Measurements from ENCODE around the gene WNT7A.

WNT7A gene

DNA sequence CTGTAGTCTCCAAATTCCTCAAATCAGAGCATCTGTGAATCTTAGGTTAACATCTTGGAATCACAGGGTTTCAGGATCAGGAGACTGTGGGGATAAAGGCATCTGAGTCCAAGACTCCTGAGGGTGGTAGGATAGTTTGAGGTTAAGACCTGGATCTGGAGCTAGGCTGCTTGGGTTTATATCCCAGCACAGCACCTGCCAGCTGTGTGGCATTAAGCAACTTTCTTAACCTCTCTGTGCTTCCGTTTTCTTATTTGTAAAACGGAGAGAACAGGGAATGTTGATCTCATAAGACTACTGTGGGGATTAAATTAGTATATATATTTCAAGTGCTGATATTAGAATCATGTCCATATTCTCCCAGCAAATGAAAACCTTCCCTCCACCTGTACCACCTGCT, 33.6 kb downstream of the WNT7A start:
- DNase-seq (ENCODE audit: low spot score) = no peak

GRCh38 chr3:13845806-13846205, 34.1 kb downstream of the WNT7A start:
- no peak for DNase-seq (ENCODE audit: low spot score)

GRCh38 chr3:13844911-13845310, 35.0 kb downstream of the WNT7A start:
- no peak for DNase-seq (ENCODE audit: low spot score)

GRCh38 chr3:13844286-13844685, 35.6 kb downstream of the WNT7A start:
- no peak for DNase-seq (ENCODE audit: low spot score)

GRCh38 chr3:13843351-13843750, 36.5 kb downstream of the WNT7A start:
- no peak for DNase-seq (ENCODE audit: low spot score)

- no peak for DNase-seq (ENCODE audit: low spot score)
Measured at GRCh38 chr3:13842226-13842625, 37.6 kb downstream of the WNT7A start.

DNA sequence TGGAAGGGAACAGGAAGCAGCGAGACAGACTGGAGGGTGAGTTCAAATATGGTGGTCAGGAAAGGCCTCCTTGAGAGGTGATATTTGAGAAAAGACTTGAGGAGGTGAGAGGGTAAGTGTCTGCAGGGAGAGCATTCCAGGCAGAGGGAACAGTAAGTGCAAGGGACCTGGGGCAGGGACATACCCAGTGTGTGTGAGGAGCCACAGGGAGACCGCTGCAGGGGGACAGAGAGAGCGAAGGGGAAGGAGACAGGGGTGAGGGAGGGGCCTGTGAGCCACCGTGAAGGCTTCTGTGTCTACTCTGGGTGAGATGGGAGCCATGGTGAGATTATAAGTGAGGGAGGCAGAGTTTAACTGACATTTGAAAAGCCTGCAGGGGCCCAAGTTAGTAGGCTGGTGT, 38.0 kb downstream of the WNT7A start:
- no peak for DNase-seq (ENCODE audit: low spot score)

- no peak for DNase-seq (ENCODE audit: low spot score)
Measured at GRCh38 chr3:13841141-13841540, 38.7 kb downstream of the WNT7A start.

DNA sequence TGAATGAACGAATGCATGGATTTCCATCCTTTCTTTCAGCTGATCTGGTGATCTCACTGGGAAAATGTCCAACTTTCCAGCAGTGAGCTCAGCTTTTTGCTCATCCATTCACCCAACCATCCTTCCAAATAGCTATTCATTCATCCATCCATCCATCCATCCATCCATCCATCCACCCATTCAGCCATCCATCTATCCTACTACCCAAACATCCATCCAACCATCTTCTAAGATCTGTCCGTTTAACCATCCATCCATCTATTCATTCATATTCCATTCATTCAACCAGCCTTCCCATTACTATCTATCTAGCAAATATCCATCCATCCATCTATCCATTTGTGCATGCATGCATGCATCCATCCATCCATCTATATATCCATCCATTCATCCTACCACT, 39.4 kb downstream of the WNT7A start:
- DNase-seq (ENCODE audit: low spot score) = no peak

- no peak for DNase-seq (ENCODE audit: low spot score)
Measured at GRCh38 chr3:13839726-13840340, 40.0 kb downstream of the WNT7A start.

DNA sequence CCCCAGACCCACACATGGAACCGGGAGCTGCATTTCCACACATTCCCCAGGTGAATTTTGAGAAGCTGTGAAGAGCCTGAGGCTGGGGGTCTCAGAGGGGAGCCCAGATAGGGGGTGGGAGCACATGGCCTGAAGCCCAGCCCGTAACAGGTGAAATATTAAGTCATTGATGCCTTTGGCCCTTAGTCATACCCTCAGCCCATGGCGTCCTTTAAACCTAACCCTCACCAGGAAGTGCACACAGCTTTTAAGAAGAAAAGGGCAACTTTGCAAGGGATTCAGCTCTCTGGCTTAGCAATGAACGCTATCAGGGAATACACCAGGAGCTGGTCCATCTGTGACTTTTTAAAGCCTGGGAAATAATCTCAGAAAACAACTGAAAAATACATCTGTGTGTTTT, 40.6 kb downstream of the WNT7A start:
- no peak for DNase-seq (ENCODE audit: low spot score)

DNA sequence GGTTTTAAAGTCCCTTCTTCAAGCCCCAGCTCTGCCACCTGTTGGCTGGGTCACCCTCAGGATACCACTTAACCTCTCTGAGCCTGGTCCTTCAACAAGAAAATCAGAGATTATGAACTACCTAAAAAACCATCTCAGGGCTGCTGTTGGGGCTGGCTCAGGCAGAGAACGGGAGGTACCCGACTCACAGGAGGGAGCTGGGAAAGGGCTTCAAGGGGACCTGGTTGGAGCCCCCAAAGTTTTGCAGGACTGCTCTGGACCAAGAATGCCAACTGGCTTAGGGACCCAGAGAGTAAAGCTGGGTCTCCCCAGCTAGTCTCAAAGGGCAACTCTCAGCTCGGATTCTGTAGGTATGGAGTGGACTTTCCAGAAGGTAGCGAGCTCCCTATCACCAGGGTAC, 41.5 kb downstream of the WNT7A start:
- DNase-seq (ENCODE audit: low spot score) = no peak

DNA sequence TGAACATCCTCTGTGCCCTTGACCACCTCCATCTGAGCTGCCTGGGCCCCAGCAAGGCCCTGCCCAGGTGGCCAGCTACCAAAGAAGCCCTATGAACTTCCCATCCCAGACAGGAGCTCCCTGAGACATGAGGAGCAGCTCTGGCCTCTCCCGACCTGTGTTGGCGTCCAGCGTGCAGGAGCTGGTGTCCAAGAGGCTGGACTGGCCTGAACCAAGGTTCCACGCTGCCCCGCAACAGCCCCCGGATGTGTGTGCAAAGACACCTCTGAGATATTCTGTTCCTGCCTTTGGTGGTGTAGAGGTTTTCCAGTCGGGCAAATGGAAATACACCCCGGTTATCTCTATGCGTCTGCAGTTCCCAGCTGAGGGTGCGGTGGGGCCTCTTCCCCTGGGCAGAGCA, 42.1 kb downstream of the WNT7A start:
- DNase-seq (ENCODE audit: low spot score) = no peak

- no peak for DNase-seq (ENCODE audit: low spot score)
Measured at GRCh38 chr3:13836658-13837587, 42.9 kb downstream of the WNT7A start.

DNA sequence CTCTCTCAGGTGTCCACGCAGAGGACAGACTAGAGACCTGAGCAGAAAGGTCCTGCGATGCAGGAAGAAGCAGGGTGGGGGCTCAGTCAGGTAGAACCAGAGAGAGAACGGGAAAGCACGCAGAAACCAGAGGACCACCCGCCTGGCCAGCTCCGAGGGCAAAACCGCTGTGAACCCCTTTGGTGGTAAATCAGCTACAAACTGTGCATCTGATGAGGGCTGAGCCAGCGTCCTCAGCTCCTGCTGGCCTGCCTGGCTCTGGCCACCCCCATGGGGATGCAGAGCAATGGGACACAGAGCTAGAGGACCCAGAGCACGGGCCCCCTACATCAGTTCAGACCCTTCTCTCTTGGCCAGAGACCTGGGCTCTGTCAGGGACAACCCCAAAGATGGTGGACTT, 44.6 kb downstream of the WNT7A start:
- DNase-seq (ENCODE audit: low spot score) = no peak

DNA sequence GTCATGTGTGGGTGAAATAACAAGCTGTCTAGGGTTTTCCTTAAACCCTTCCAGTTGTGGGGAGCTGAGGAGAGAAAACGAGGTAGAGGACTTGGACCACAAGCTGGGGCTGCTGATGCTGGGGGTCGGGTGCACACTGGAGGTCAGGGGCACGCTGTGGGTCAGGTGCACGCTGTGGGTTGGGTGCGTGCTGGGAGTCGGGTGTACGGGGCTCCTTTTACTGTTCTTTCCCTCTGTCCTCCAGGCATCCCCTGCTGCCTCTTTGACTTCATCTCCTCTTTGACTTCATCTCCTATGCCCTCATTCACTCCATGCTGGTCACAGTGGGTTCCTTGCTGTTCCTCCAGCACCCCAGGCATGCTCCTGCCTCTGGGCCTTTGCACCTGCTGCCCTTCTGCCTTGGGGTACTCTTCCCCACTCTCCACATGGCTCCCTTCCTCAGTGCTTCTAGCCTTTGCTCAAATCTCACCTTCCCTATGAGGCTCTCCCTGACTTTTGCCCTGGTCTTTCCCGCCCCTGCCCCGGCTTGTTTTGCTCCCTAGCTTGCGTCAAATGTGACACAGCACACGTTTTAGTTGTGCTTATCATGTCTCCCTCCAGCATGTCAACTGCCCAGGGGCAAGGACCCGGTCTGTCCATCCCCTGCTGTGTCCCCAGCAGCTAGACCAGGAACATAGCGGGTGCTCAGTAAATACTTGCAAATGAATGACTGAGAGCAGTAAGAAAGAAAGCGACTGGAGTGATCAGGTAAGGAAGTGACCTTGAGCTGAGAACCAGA, 45.4 kb downstream of the WNT7A start:
- DNase-seq (ENCODE audit: low spot score) = no peak

DNA sequence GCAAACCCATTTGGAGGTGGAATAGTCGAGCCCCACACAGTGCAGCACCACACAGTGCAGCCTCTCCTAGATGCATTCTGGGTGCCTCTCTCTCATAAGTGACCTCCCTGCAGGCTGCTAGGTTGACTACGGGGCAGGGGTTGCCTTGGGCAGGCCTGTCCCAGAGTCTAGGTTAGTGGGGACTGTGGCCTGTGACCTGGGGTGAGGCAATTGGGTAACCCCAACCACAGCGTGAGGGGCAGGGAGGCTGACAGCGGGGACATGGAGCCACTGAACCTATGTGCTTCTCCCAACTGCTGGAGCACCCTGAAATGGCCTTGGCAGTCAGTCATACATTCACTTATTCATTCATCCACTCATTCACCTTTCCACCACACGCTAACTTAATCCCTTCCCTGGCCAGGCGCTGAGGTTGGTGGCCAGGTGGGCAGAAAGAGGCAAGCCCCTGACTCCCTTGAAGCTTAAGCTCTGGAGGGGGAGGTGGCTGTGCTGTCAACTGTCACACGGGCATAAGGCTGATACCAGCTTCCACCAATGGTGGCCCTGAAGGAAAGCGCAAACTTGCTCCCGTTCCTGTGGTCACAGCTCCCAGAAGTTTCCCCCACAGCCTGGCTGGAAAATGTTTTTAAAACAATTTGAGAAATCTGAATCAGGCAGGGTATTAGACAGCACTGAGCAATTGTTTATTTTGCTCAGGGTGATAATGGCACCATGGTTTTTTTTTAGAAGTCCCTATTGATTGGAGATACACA, 46.2 kb downstream of the WNT7A start:
- no peak for DNase-seq (ENCODE audit: low spot score)

DNA sequence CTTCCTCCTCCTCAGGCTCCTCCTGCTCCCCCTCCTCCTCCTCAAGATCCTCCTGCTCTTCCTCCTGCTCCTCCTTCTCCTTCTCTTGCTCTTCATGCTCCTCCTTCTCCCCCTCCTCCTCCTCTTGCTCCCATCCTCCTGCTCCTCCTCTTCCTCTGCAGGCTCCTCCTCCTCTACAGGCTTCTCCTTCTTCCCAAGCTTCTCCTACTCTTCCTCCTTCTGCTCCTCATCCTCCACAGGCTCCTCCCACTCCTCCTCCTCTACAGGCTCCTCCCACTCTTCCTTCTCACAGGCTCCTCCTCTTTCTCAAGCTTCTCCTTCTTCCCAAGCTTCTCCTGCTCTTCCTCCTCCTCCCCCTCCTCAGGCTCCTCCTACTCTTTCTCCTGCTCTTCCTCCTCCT, 47.7 kb downstream of the WNT7A start:
- no peak for DNase-seq (ENCODE audit: low spot score)

DNA sequence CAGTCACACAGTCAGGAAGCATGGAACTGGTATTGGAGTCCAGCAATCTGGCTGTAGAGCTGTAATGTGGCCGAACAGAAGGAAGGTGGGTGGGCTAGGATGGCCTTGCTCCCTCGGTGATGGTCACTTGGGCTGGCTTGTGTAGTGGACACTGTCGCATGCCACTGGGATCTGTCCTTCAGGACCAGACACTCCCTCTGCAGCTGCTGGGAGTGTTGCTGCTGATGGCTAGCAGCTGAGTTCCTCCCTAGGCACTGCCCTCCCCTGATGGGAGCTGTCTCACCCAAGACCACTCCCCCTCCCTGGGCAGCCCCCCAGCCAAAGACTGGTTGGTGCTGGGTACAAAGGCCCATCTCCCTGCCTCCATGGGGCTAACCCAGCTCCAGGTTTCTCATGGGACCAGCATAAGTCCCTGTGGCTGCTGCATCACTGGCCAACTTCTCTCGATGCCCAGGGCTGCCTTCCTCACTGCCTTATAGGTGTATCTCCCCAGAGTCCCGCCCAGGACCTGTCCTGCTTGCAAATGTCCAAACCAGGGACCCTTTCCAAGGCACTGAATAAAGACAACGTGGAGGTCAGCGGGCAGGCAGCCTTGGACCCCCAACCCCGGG, 48.4 kb downstream of the WNT7A start:
- DNase-seq (ENCODE audit: low spot score) = no peak

DNA sequence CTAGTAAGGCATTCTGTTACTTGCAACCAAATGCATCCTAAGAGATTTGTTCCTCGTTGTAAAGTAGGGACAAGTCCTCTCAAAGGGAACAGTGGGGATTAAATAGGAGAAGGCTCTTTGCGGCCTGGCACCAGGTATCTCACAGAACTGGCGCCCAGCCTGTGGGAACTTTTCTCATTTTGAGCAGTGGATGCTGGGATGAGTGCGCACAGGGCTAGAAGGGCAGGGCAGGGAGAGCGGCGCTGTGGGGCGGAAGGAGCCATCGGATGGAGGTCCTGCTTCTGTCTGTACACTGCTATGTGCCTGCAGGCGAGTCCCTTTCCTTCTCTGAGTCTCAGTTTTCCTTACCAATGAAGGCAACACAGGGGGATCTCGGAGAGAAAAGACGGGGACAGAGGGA, 50.6 kb downstream of the WNT7A start:
- no peak for DNase-seq (ENCODE audit: low spot score)

Data from SK-N-DZ (cell line).